ENCODE data around the gene HSFY2.
"Not testable (repeated sequence)": the region's sequence is repeated elsewhere in the genome, so short reads cannot be mapped to it uniquely, and the experiment has no call there.

Gene HSFY2, protein sequence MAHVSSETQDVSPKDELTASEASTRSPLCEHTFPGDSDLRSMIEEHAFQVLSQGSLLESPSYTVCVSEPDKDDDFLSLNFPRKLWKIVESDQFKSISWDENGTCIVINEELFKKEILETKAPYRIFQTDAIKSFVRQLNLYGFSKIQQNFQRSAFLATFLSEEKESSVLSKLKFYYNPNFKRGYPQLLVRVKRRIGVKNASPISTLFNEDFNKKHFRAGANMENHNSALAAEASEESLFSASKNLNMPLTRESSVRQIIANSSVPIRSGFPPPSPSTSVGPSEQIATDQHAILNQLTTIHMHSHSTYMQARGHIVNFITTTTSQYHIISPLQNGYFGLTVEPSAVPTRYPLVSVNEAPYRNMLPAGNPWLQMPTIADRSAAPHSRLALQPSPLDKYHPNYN

DNA sequence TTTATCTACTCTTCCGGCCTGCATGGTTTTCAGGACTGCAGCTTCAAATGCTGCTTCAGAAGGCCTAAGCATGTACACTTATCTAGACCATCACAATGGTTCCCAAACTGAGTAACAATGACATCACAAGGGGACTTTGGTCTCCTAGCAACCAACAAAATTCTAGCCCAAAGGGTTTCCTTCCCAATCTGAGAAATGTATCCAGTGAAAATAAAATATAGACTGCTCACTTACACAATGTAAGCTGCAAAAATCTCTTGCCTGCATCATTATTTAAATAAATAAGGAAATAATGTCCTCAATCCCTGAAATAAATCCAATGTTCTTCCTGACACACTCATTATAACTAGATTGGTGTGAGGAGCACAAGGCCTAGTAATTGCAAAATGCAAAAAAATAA lies at the start of gene HSFY2:
HSFY2 (minus strand) TSS at position 101 of the 400 bp plus-strand sequence. CDS start 117 bp downstream, outside the sequence.
- DNase-seq (ENCODE audit: low read depth in 2 of 2), result not testable (repeated sequence)

DNA sequence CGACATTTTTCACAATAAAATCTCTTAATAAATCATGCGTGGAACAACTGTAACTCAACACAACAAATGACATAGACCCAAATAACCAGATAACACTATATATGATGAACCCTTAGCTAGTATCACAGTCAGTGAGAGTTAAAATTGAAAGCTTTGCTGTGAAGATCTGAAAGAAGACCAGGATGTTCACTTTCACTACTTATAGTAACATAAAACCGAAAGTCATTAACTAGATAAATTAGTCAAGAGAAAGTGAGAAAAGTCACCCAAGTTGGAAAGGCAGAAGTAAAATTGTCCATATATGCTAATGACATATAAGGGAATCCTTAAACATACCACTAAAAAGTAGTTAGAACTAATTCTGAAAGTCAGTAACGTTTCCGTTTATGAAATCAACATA lies 42.2 kb upstream of the HSFY2 start:
- DNase-seq (ENCODE audit: low read depth in 2 of 2), result not testable (repeated sequence)

DNA sequence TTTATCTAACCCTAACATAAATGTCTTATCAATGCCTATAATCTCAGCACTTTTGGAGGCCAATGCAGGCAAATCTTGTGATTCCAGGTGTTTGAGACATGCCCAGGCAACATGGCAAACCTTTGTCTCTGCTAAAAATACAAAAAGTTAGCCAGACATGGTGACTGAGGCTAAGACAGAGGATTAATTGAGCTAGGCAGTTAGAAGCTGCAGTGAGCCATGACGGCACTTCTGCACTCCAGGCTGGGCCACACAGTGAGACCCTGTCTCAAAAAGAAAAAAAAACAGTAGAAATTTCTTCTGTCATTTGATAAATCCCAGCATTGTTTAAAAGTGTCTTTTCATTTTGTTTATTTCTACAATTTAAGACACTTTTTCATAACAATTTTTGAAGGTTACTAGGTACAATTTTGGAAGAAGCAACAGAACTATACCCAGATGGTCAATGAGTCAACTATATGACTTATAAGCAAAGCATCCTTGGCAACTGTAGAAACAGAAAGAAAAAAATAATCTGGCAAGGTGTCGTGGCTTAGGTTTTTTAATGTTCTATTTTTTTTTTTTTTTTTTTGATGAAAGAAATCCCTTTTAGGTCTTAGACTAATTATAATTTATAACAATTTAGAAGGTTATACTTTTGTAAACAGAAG lies 15.3 kb upstream of the HSFY2 start:
- DNase-seq (ENCODE audit: low read depth in 2 of 2), result not testable (repeated sequence)

DNA sequence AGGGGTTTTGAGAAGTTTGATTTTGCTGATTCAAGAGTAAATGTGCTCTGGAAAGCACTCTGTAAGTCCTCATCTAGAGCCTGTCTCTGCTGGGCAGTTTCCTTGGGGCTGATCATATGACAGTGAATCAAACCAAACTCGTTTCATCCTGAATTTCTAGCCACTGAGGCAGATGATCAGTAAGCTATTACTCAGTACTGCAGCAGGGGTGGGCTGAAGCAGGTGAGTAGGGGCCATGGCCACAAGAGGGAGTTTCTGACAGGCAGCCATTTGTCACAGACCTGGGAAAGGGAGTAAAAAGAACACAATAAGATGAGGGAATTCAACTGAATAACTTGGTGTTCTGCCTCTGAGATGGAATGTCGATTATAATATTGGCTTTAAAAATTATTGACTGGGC lies 19.5 kb downstream of the HSFY2 start:
- DNase-seq (ENCODE audit: low read depth in 2 of 2), result not testable (repeated sequence)

DNA sequence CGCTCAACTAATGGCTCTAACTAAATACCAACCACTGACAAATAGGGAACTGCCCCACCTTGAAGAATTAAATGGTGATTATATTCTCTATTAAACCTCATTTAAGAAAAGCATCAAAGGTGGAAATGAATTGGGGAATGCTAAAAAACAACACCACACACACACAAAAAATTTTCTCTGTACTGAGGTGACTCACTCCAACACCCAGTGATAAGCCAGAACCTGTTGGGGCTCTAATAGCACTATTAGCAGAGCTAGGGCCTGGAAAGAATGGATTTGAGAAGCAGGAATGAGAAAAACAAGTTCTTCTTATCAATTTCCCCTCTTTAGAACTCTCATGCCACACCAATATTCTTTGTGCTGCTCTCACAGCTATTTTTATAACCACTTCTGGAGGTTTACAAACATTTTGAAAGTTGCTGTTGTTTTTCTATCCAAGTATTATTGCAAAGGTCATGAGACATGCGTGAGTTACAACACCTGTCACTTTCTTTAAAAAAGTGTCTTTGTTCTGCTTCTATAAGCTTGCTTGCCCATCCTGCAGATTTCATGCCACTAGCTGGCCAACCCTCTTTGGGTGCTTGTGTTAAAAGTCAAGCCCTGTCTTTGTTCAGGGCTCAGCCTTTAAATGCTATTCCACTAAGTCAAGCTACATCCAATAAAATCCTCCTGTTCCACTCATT lies 20.3 kb downstream of the HSFY2 start:
- not testable (repeated sequence) for DNase-seq (ENCODE audit: low read depth in 2 of 2)

DNA sequence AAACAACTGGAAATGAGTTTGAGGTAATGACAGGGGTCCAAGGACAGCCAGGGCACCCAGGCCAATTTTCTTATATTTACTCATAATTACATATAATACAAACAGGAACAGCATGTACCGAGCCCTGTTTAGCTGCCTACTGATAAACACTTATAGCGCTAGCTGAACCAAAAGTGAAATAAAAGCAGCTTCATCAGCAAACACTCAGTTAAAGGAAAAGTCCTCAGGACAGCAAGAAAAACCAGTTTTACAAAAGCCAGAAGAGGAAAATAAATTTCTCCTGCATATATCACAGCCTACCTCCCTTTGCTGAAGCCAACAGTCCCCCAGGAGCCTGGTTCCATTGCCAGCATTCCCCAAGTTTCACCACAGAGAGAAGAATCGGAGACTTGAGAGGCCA lies 49.8 kb downstream of the HSFY2 start:
- not testable (repeated sequence) for DNase-seq (ENCODE audit: low read depth in 2 of 2)

Data from stimulated activated CD4-positive, alpha-beta T cell treated with anti-CD3 and anti-CD28 coated beads, Interleukin-12 subunit alpha, Interleukin-12 subunit beta, amount 100 ng/mL, for 24 hours (primary cell).